PC-9 (cell line): ENCODE data around the gene FBXL17. TPM values are rescaled to one million over a fixed set of nuclear protein-coding genes. Genes with fewer than 3 reads are reported as not detected.

ENCODE experiments used
- BruUV-seq: library from RNA; stranded (reverse); fragments of 400-500 nt; replicated peaks from 2 replicates; lab custom pipeline; 2021; lab: Mats Ljungman, UMichigan
- CTCF ChIA-PET: fragments of 300-600 bp; sonication (Branson Sonifier 250); formaldehyde crosslinking; loops from one replicate; lab custom pipeline; 2022; ENCODE audit warnings: antibody characterized with exemption; lab: Charles Lee
- POLR2A ChIA-PET: fragments of 300-600 bp; sonication (Branson Sonifier 250); formaldehyde crosslinking; loops from one replicate; lab custom pipeline; 2022; ENCODE audit warnings: antibody characterized with exemption; ENCODE audit not compliant: unreplicated experiment; lab: Charles Lee
- DNase-seq, 2 experiments: peaks; one replicate each; pipeline versions ENCODE4 v3.0.0 to v3.0.0-alpha.2; 2015 to 2022; ENCODE audit warnings: mixed read lengths in 1 of 2
- H2AFZ ChIP-seq: fragments of 200-600 bp; sonication (generic); 2 replicates; pipeline ENCODE4 v1.8.1; 2017; ENCODE audit warnings: antibody characterized with exemption
- H3F3A ChIP-seq: fragments of 200-600 bp; sonication (generic); 2 replicates; pipeline ENCODE4 v1.8.1; 2017; ENCODE audit warnings: antibody characterized with exemption, mild to moderate bottlenecking, low read depth; ENCODE audit not compliant: insufficient read depth
- H3K27ac ChIP-seq: fragments of 200-600 bp; sonication (generic); 2 replicates; pipeline ENCODE4 v1.6.1; 2016; ENCODE audit warnings: mixed run types
- H3K27me3 ChIP-seq: fragments of 200-600 bp; sonication (generic); 2 replicates; pipeline ENCODE4 v1.6.1; 2016; ENCODE audit warnings: low read depth, mixed run types; ENCODE audit not compliant: insufficient read depth
- H3K36me3 ChIP-seq: fragments of 200-600 bp; sonication (generic); 2 replicates; pipeline ENCODE4 v1.6.1; 2016; ENCODE audit warnings: low read depth, mixed run types
- H3K4me1 ChIP-seq: fragments of 200-600 bp; sonication (generic); replicated peaks from 2 replicates; pipeline ENCODE4 v1.6.1; 2016; ENCODE audit warnings: mixed run types; ENCODE audit not compliant: insufficient read depth
- H3K4me2 ChIP-seq: fragments of 200-600 bp; sonication (generic); 2 replicates; pipeline ENCODE4 v1.6.1; 2017; ENCODE audit warnings: mixed run types
- H3K4me3 ChIP-seq: fragments of 200-600 bp; sonication (generic); 2 replicates; pipeline ENCODE4 v1.6.1; 2016; ENCODE audit warnings: mixed run types
- H3K79me2 ChIP-seq: fragments of 200-600 bp; sonication (generic); 2 replicates; pipeline ENCODE4 v1.6.1; 2017; ENCODE audit warnings: low read depth, mixed run types
- H3K9me2 ChIP-seq: fragments of 200-600 bp; sonication (generic); 2 replicates; pipeline ENCODE4 v1.8.1; 2017; ENCODE audit warnings: mild to moderate bottlenecking; ENCODE audit not compliant: insufficient read depth
- H3K9me3 ChIP-seq: fragments of 200-600 bp; sonication (generic); 2 replicates; pipeline ENCODE4 v1.8.1; 2016; ENCODE audit warnings: low read depth; ENCODE audit not compliant: insufficient read depth
- H4K20me1 ChIP-seq: fragments of 200-600 bp; sonication (generic); 2 replicates; pipeline ENCODE4 v1.8.1; 2017; ENCODE audit not compliant: insufficient read depth
- CTCF ChIP-seq: fragments of 200-600 bp; sonication (generic); conservative IDR thresholded peaks from 2 replicates; pipeline ENCODE4 v1.6.1; 2017; ENCODE audit warnings: mixed run types, antibody characterized with exemption, mild to moderate bottlenecking, moderate library complexity
- EZH2 ChIP-seq: fragments of 200-600 bp; sonication (generic); IDR thresholded peaks from 2 replicates; pipeline ENCODE4 v1.8.0; 2017; ENCODE audit warnings: antibody characterized with exemption, low read depth
- intact Hi-C: fragments of 100-400 bp; cut with micrococcal nuclease; formaldehyde crosslinking; loops from one replicate; pipeline ENCODE4 v1.10.0; 2022; ENCODE audit not compliant: unreplicated experiment
- total RNA-seq: library from RNA; stranded (reverse); gene quantifications from 2 replicates; pipeline ENCODE4 v1.2.3, GENCODE V29; 2021

FBXL17 gene
- total RNA-seq, 1 experiment from 2014 or later: 19.5 TPM

GRCh38 chr5:107894361-107894760 is 487.5 kb downstream of the FBXL17 start:
- H3K9me3 ChIP-seq: no peaks in the 10 kb centered on the region
- H3F3A ChIP-seq: no peaks in the 10 kb centered on the region
- H3K4me1 ChIP-seq: no peaks in the 10 kb centered on the region
- intact Hi-C loops: no loop called here
- no peak overlapping the region for H3K4me3 ChIP-seq
- no peak for DNase-seq
- ChIA-PET POLR2A (no interaction called here), CTCF (no interaction called here)
- H3K27ac ChIP-seq: no peak overlapping the region
- TF ChIP-seq EZH2 (no peak), CTCF (no peak)
- H2AFZ ChIP-seq: no peak overlapping the region
- H3K79me2 ChIP-seq: no peaks in the 10 kb centered on the region
- H3K36me3 ChIP-seq: no peaks in the 10 kb centered on the region
- H3K4me2 ChIP-seq: no peak overlapping the region
- H3K9me2 ChIP-seq: no peaks in the 10 kb centered on the region
- no peaks in the 10 kb centered on the region for H3K27me3 ChIP-seq
- BruUV-seq: no TSS peak
- H4K20me1 ChIP-seq: no peaks in the 10 kb centered on the region

- DNase-seq: no peak
- H3K36me3 ChIP-seq: no peaks in the 10 kb centered on the region
- BruUV-seq: no TSS peak
- no peak overlapping the region for H3K4me2 ChIP-seq
- no peaks in the 10 kb centered on the region for H3K9me2 ChIP-seq
- H3K27me3 ChIP-seq: no peaks in the 10 kb centered on the region
- intact Hi-C loops: no loop called here
- POLR2A ChIA-PET: no interaction called here
- no peaks in the 10 kb centered on the region for H4K20me1 ChIP-seq
- CTCF ChIA-PET: no interaction called here
- TF ChIP-seq CTCF: no peak
- TF ChIP-seq EZH2: no peak
- no peak overlapping the region for H2AFZ ChIP-seq
- no peak overlapping the region for H3K27ac ChIP-seq
- H3K79me2 ChIP-seq: no peaks in the 10 kb centered on the region
- no peaks in the 10 kb centered on the region for H3K9me3 ChIP-seq
- H3K4me1 ChIP-seq: no peaks in the 10 kb centered on the region
- H3F3A ChIP-seq: no peaks in the 10 kb centered on the region
- H3K4me3 ChIP-seq: no peak overlapping the region
These were observed 488.3 kb downstream of the FBXL17 start for GRCh38 chr5:107893642-107894041.

GRCh38 chr5:107889387-107889786 is 492.5 kb downstream of the FBXL17 start:
- POLR2A ChIA-PET: no interaction called here
- Histone ChIP-seq H2AFZ (no peak overlapping the region), H3K79me2 (no peaks in the 10 kb centered on the region), H4K20me1 (no peaks in the 10 kb centered on the region), H3K27ac (no peak overlapping the region), H3K9me3 (no peaks in the 10 kb centered on the region), H3K4me1 (no peaks in the 10 kb centered on the region), H3K9me2 (no peaks in the 10 kb centered on the region), H3K36me3 (no peaks in the 10 kb centered on the region), H3K4me3 (no peak overlapping the region), H3F3A (no peaks in the 10 kb centered on the region), H3K27me3 (no peaks in the 10 kb centered on the region), H3K4me2 (no peak overlapping the region)
- CTCF ChIA-PET: no interaction called here
- DNase-seq: no peak
- intact Hi-C loops: no loop called here
- no TSS peak for BruUV-seq
- no peak for TF ChIP-seq EZH2
- TF ChIP-seq CTCF: no peak
